ENCODE data around the gene MICU1.

DNA sequence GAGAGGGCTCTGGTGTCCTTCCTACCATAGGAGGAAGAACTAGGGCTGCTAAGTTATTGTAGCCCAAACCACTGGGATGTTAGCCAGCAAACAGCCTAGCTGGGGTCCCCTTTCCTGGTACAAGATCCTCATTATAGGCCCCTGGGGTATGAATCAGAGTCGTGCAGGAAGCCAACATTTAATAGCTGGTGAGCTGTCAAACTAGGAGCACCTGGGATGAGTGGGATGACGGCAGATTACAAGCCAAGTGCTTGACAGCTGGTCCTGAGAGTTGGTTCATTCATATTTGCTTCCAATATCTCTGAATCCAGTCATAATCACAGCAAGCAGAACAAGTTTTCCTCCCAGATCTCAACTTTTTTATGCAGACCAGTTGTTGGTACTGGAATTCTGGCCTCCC lies 246.1 kb downstream of the MICU1 start:
- TF ChIP-seq, protein P1, sequence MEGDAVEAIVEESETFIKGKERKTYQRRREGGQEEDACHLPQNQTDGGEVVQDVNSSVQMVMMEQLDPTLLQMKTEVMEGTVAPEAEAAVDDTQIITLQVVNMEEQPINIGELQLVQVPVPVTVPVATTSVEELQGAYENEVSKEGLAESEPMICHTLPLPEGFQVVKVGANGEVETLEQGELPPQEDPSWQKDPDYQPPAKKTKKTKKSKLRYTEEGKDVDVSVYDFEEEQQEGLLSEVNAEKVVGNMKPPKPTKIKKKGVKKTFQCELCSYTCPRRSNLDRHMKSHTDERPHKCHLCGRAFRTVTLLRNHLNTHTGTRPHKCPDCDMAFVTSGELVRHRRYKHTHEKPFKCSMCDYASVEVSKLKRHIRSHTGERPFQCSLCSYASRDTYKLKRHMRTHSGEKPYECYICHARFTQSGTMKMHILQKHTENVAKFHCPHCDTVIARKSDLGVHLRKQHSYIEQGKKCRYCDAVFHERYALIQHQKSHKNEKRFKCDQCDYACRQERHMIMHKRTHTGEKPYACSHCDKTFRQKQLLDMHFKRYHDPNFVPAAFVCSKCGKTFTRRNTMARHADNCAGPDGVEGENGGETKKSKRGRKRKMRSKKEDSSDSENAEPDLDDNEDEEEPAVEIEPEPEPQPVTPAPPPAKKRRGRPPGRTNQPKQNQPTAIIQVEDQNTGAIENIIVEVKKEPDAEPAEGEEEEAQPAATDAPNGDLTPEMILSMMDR (conservative IDR thresholded peaks at IDR 0.05; ENCODE audit: low read depth in 2 of 2) = no peak
- TF ChIP-seq, protein P2, sequence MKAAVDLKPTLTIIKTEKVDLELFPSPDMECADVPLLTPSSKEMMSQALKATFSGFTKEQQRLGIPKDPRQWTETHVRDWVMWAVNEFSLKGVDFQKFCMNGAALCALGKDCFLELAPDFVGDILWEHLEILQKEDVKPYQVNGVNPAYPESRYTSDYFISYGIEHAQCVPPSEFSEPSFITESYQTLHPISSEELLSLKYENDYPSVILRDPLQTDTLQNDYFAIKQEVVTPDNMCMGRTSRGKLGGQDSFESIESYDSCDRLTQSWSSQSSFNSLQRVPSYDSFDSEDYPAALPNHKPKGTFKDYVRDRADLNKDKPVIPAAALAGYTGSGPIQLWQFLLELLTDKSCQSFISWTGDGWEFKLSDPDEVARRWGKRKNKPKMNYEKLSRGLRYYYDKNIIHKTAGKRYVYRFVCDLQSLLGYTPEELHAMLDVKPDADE (IDR thresholded peaks at IDR 0.05) = no peak

All from GM23338 (cell line).